GM21390 (cell line): ENCODE measurements around the gene CELF2.
"Not testable (repeated sequence)": the region's sequence is repeated elsewhere in the genome, so short reads cannot be mapped to it uniquely, and the experiment has no call there.

Experiments used
- ATAC-seq: cut with Tn5 transposase; IDR thresholded peaks from one replicate; pipeline ENCODE4 v1.9.1; 2021; ENCODE audit not compliant: unreplicated experiment

CELF2 gene

DNA sequence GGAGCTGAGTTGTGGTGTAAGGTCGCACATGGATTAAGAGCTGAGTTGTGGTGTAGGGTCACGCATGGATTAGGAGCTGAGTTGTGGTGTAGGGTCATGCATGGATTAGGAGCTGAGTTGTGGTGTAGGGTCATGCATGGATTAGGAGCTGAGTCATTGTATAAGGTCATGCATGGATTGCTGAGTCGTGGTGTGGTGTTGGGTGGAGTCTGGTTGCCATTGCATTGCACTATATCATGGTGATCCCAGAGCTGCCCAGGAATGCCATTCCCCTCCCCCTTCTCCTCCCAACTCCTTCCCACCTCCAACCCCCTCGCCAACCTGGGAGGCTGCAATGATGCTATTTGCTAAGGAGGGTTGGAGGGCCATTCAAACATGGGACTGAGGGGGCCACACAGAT, 349.2 kb downstream of the CELF2 start:
- not testable (repeated sequence) for ATAC-seq

DNA sequence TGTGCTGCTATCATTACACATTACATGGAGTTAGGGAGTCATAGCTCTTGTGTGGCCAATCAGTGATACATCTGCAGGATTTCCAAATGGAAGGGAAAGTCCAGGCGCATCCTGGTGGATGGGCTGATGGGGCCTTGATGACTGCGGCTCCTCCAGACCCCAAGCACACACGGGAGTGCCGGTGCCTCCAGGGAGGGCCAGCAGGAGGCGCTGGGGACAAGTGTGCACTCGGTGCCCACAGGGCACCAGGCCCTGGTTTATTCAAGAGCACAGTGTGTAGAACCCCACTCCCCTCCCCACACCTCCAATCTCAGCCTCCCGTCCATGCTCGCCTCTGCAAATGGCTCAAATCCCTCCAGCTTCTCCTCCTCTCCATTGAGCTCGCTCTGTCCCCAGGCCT, 349.8 kb downstream of the CELF2 start:
- no peak for ATAC-seq

- ATAC-seq: no peak
These were observed 356.1 kb downstream of the CELF2 start for GRCh38 chr10:11373717-11374171.

DNA sequence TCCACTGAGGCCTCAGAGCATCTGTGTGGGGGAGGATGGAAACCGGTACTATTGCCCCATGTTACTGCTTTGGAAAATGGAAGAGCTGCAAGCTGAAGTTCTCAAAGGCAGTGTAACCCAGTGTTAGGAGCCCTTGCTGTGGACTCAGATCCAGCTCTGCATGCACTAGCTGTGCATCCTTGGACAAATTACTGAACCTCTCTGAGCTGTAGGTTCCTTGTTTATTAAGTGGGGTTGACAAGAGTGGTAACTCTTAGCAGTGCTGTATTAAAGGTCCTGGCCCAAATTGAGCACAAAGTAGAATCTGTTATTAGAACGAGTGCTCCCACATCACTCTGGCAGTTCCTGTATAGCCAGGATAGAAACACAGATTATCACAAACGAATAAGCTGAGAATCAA, 359.6 kb downstream of the CELF2 start:
- ATAC-seq: no peak

DNA sequence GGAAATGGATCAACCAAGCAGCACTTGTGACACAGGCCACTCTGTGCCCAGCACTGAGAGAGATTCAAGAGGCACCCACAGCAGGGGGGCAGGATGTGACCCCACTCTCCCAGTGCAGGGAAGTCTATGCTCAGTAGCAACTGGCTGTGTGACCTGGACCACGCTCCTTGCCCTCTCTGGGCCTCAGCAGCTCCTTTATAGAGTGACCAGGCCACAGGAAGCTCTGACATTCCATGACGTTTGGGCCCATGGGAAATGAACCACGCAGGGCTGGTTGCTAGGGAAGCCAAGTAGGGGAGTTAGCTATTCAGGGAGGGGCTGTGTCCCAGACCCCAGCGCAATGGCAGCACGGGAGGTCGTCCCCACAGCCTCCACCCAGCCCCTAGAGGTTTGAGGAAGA, 361.2 kb downstream of the CELF2 start:
- ATAC-seq: no peak

GRCh38 chr10:11379771-11380170, 362.1 kb downstream of the CELF2 start:
- no peak for ATAC-seq

- ATAC-seq: no peak
These were observed 363.4 kb downstream of the CELF2 start for GRCh38 chr10:11381023-11381422.

- no peak for ATAC-seq
These were observed 363.8 kb downstream of the CELF2 start for GRCh38 chr10:11381511-11381910.

GRCh38 chr10:11382187-11382586, 364.5 kb downstream of the CELF2 start:
- ATAC-seq: no peak

- no peak for ATAC-seq
These were observed 368.4 kb downstream of the CELF2 start for GRCh38 chr10:11386044-11386443.
